GM18508 (cell line): ENCODE results near the gene RAD51B.

ENCODE experiments used
- ATAC-seq: cut with Tn5 transposase; IDR thresholded peaks from one replicate; pipeline ENCODE4 v1.9.1; 2021; ENCODE audit warnings: moderate number of reproducible peaks; ENCODE audit not compliant: insufficient read depth, unreplicated experiment

Gene RAD51B

DNA sequence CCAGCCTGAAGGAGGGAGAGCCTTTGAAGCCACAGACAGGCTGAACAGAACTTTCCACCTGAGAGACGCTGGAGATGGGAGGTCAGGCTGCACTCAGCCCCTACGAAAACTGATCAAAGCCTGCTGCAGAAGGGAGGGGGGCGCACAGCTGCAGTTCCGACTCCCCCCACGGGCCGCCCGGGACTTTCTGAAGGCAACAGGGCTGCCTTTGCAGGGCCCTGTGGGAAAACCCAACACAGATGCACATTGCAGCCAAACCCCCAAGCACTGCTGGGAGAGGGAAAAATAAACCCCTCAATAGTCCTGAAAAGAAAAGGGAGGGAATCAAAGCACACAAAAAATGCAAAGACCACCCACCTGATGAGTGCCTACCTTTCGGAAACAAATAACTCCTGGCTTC lies 682.7 kb downstream of the RAD51B start:
- ATAC-seq: no peak

DNA sequence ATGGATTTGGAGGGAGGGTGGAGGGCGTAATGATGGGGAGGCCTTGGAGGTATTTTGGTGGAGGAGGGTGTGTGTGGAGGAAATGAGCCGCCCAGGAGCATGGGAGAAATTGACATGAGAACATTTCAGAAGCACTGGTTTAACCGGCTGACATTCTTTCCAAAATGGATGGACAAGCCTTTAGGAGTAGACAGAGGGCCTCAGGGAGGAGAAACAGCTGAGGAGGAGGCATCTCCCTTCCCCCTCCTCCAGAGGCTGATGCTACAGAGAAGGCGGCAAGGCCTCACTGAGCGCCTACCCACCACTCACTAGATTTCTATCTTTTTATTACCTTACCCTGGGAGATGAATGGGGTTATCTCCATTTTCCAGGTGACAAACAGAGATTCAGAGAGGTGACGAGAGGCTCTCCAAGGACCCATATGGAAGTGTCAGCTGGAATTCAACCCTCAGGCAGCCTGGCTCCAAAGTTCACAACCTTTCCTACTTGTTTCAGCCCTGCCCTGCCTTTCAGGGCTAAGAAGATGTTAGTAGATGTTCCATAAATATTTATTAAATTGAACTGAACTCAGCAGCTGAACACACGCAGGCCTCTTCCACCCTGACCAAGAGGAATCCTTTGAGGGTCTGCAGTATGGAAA lies 683.7 kb downstream of the RAD51B start:
- no peak for ATAC-seq

DNA sequence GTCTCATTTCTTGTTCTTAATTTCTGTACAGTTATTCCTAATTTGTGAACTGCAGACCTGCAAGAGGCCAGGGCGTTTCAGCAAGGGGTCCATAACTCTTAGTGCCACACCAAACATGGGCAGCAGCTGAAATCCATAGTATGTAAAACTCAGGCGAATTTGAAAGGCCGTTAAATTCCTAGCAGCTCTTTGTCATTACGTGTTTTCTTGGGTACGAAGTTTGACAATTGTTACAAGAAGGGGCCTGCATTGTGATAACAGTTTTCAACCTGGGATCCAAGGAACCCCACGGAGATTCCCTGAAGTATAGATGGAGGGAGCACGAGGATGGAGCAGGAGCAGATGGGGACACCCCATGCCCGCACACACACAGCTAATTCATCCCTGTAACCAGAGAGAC lies 685.3 kb downstream of the RAD51B start:
- no peak for ATAC-seq

DNA sequence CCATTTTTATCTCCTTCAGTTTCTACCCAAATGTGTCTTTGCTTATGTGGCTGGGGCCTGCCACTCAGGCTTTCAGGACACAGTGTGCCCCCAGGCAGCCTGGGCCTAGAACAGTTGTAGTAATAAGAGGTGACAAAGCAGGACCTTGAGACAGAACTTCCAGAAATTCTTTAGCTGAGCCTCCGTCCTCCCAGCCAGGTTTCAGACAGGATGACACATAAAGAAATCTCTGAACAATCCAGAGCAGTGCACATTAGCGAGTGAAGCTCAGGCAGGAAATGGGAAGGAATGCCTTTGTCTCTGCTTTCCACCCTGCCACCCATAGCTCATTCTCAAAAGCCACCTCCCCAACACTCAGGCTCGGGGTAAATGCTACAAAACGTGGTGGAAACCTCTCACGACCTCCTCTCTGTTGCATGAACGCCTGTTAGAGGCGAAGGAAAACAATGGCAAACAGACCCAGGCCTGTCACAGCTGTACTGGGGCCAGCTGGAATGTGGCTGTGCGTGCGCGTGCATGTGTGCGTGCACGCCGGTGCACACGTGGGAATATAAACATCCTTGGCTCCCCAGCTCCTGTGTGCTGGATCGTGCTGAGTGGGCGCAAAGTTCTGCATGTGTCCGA lies 686.6 kb downstream of the RAD51B start:
- ATAC-seq: no peak

DNA sequence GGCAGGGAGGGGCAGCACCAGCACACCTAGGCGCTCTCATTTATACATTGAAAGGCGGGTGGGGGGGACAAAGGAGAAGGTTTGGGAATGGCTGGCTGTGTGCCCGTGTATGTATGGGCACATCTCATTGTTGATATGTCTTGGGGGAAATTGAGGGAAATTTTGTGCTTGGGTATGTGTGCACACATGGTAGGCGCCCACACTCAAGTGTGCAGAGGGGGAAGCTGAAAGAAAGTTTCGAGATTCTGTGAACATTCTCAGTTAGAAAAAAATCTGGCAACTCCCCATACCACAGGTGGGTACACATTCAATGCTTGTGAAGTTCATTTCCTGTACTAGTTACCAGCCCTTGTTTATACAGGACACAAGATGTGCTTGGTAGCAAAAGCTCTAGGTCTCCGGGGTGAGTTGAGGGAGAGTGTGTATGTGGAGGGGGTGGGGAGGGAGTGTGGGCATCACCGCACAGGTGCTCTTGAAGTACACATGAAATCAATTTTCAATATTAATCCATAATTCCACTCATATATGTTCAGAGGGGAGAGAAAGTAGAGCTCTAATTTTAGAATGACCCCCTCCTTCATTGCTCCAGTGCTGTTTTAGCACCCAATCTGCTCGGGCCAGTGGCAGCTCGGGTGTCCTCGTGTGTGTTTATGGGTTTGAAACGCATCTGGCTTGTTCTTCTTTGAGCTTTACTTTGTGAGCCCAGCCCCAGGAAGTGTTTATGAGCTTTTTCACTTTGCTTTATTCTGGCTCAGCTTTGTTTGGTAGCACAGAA lies 687.3 kb downstream of the RAD51B start:
- ATAC-seq: peak; percentile 72

DNA sequence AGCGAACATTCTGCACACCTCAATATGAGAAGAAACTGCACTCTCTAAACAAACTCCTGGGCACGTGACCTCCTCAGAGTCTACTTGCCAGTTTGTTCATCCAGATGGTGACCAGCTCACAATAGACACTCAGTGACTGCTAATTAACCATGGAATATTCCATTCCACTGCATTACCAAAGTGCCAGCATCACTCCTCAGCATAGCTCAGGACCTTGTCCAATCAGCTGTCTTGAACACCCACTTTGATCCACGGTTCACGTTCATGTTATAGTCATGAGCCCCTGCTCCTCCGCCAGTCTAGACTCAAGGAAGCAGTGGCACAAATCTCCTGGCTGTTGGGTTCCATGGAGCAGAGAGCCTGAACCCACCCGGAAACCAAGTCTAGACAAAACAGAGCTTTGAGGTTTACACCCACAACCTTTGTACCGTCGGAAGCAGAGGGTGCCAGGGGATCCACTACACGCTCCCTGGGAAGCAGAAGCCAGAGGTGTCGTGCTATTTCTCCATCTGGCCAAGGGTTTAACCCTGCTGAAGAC lies 688.0 kb downstream of the RAD51B start:
- ATAC-seq: no peak

DNA sequence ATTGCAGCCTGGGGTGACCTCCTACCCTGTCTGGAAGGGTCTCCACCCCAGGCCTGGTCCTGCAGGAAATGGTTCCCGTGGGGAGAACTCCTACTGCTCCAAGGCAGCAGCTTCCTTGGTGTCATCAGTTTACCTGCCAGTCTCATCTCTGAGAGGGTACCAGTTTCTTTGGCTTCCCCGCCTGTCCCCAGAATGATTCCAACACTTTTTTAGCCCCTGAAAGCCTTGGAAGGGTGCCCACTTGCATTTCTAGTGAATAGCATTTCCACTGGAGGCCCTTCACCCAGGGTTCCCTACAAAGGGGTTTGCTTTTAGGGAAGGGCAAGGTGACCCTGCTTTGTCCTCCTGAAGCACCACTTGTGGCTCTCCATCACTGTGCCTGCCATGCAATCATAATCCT lies 689.0 kb downstream of the RAD51B start:
- ATAC-seq: no peak

DNA sequence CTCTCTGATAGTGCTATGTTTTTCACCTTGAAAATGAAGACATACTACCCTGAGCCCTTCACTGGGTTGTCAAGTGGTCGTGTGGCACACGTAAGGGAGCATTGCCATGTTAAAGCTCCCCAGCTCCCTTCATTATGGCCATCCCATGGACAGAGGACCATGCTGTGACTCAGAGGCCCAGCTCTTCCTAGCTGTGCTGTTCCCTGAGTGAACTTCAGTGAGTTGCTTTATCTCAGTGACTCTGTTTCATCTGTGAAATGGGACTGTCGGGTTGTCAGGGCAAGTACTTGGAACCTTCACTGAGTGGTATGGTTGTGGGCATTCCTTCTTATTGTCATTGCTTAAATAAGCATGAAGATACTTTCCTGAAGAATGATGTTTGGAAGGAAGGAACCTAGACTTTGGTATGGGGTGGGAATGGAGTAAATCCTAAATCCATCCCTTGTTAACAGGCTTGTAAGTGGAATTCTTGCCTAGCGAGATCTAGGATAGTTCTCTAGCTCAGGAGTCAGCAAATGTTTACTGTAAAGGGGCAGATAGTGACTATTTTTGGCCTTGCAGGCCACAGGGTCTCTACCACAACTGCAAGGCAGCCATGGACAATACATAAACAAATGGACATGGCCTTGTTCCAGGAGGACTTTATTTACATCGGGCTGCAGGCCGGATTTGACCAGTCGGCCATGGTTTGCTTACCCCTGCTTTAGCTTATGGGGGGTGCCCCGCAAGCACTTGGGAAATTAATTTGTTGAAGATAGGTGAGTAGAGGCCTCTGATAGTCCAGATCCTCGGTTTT lies 689.8 kb downstream of the RAD51B start:
- ATAC-seq: no peak

DNA sequence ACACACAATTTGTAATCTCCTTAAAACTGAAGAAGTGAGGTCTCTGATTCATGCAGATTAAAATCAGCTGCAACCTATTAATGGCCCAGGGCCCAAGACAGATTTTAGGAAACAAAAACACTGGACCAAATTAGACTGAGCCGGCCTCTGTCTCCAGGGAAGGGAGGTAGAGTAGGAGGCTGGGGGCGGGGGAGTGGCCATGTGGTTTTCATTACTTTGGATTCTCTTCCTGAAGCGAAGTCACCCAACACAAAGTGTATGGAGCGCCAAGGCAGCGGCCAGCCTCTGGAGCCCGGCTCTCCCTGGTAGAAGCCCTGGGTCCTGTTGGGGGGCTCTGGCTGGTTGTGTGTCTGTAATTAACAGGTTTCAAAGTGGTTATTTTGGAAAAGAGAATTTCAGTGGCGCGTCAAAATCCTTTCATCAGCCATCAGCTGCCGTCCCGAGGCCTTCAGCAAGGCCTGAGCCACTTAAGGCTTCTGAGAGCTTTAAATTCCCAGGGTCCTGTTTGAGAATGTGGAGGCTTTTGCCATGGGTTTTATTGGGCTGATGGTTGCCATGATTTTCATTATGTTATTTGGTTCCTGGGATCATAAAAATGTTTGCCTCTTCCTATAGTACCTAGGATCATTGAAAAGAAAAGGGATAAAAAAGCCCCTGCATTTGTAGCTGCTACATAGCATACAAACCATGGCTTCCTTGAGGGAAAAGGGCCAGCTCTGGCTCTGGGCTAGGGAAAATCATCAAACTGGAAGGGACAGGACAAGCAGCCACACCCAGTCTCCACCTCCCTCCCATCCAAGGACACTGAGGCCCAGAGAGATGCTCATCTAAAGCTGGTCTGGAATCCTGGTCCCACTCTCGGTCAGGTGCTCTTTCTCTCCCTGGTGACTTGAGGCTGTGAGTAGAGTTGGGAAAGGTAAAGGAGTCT lies 690.9 kb downstream of the RAD51B start:
- ATAC-seq: no peak

DNA sequence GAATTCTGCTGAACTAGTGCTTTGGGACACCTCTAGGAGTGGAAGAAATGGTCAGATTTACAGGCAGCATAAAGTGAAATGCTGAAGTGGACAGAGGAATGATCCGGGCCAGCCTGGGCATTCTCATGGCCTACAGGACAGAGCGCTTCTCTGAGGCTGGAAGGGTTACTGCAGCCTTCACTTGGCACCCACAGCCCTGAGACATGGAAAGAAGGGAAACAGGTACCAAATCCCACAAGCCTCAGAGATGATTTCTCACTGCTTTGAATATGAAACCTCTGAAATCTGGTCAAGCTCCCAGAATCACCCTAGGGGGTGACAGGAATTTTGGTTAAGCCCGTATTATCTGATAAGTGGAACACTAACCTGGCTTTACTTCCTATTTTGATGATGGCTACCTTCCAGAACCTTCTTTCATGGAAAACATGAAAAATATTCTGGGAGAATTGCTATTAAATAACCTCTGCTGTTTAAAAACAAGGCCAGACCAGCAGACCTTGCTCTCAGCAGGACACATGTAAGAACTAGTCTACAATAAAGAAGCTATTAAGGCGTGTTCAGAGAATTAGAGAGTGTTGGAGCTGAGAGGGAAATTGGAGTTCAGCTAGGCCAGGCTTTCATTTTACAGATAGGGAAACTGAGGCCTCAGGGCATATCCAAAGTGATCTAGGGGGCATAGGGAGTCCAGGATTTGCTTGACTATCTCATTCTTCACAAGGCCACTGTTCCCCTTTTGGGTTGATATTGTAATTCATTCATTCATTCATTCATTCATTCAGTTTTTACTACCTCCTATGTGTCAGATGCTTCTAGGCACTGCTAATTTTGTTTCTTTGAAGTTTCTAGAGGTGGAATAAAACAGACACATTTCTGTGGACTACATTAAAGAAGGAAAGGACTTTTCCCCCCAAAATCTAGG lies 691.8 kb downstream of the RAD51B start:
- no peak for ATAC-seq

DNA sequence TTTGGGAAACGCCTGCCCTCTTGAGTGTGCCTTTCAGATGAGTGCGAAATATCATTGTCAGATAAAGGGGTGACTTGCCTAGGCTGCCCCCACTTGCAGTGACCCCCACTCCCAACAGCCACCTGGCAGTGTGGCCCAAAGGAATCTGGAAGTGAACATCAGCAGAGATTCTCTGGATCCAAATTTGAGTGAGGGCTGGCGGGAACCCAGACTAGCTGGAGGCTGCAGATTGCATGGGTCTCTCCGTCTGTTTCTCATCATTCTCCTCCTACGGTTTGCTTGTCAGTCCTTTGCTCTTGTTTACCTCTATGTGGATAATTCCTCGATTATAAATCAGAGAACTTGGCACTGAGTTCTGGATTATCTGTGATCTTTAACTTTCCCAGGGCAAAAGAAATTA lies 692.5 kb downstream of the RAD51B start:
- ATAC-seq: no peak

DNA sequence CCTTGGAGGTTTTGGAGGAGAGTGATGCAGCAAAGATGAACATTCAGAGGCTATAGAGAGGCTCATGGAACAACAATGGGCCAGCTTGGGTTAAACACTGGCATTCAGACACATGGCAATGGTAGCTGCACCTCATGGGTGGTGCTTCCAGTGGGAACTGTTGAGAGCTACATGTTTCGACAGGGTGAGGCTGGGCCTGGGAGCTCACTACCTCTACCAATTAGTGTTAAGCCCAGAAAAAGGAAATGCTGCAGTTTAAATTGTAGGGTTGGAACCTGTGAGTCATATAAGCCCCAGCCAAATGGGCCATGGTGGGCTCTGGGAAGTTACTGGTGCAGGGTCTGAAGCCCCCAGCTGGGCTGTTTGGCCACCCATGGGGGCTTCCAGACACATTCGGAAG lies 693.6 kb downstream of the RAD51B start:
- ATAC-seq: no peak

DNA sequence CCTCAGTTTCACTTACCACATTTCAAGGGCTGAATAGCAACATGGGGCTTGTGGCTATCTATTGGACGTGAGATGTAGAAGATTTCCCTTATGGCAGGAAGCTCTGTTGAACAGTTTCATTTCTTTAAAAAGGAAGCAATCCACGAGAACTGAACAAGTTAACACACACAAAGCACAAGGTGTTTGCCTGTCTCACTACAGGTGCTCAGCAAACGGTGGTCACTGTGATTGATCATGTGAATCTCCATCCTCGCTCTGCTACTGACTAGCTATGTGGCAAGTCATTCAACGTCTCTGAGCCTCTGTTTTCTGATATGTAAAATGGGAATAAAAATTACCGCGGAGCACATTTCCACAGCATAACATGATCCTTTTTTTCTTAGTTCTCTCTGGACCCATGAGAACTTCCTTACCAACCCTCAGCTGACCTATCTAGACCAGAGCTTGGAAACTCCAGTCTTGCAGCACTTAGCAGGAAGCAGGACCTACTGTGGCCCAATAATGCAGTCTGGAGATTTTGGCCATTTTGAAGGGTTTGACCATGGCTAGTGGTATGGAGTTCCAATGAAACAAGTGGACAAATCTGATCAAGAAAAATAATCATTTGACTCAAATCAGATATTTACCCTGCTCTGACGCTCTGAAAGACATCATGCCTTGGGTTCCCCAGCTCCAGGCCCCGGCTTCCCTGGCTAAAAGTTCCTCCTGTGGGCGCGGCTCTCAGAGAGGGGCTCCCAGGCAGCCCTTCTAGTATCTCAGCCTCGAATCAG lies 694.4 kb downstream of the RAD51B start:
- ATAC-seq: no peak

DNA sequence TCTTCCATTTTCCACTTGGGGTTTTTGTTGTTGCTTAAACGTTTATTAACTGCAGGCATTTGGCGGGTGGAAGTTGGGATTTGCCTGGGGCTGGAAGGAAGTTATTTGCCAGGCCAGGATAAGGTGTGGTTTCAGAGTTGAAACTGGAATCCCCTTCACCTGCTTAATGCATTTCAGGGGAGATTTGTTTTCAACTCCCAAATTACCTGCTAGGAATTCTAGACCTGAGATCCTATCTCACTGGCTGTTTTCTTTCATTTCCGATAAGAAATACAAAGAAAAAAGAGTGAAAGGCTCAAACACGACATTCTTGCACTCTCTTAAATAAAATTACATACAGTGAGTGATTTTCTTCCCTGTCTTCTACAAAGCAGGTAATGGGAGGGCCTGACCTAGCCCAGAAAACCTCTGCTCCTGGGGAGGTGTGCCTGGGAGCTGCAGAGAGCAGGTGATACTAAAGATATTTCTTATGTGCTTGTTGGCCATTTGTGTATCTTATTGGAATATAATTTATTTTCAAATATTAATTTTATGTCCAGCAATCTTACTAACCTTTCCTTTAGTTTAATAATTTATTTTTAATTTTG lies 695.1 kb downstream of the RAD51B start:
- ATAC-seq: no peak

DNA sequence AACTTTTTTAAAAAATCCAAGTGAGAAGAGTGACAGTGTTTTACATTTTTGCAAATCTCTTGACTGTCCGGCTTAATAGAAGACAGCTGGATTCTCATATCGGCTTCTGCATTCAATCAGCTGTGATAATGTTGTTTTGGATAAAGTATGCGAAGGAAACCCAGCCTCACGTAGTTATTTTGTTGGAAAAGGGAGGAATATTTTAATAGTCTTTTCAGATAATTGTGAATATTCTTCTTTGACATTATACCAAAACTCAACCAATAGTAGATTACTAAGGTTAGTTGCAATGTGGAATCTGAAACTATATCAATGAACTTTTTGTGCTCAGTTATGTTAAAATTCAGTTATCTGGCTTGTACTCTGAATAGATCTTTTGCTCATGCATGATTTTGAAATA lies 696.8 kb downstream of the RAD51B start:
- no peak for ATAC-seq

DNA sequence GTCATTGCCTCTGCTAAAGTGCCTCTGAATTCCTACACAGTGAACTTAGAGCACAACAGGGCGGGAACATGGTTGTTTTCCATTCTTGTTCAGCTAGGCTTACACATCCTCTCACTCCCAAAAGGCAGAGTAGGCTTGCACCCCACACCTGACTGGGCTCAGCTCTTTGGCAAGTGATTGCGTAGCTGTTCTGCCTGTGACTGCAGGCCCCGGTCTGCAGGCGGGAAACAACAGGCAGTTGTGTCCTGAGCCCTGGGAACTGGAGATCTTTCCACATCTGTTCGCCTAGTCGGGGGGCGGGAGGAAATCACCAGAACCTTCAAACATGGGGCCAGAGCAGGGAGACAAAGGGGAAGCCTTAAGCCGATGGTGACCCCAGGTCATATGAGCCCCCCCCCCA lies 698.6 kb downstream of the RAD51B start:
- ATAC-seq: no peak
